NCI-H69 (cell line): Measurements from ENCODE around the gene LRRC71.
A peak's percentile ranks its signal among the peaks of the same experiment; 100 is the strongest.
"Not testable (repeated sequence)": the region's sequence is repeated elsewhere in the genome, so short reads cannot be mapped to it uniquely, and the experiment has no call there.

ENCODE experiments used
- DNase-seq: peaks from one replicate; lab custom pipeline; 2025; lab: John Stamatoyannopoulos, UW

LRRC71 gene

DNA sequence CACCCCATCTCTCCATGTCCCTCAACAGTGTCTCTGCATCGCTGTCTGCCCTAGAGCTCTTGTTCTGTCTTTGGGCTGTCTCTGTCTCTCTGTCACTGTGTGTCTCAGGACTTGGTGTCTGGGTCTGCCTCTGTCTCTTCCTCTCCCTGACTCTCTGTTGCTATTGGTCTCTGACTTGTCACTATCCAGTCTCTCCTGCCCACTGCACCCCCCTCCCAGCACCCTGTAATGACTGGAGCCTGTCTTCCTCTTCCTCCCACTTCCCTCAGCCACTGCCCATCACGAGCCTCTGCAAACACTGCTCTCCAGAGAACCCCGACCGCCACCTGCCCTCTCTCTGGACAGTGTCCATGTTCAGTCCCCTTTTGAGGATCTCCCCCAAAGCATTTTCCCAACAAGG, 14.8 kb upstream of the LRRC71 start:
- DNase-seq: no peak

- no peak for DNase-seq
Measured at GRCh38 chr1:156906206-156906906, 14.1 kb upstream of the LRRC71 start.

- DNase-seq: peak; percentile 35
Measured at GRCh38 chr1:156908541-156908940, 11.9 kb upstream of the LRRC71 start.

- DNase-seq: no peak
Measured at GRCh38 chr1:156908955-156909354, 11.5 kb upstream of the LRRC71 start.

DNA sequence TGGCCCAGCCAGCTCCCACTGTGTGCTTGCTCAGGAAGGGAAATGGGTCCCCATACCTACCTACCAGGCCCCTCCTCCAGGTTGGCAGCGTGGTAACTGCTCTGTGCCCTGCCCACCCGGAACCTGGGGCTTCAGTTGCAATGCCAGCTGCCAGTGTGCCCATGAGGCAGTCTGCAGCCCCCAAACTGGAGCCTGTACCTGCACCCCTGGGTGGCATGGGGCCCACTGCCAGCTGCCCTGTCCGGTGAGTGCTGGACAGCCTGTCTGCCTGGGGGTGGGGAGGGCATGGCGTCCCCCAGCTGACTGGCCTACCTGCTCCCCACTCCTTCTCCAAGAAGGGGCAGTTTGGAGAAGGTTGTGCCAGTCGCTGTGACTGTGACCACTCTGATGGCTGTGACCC, 10.8 kb upstream of the LRRC71 start:
- DNase-seq: no peak

DNA sequence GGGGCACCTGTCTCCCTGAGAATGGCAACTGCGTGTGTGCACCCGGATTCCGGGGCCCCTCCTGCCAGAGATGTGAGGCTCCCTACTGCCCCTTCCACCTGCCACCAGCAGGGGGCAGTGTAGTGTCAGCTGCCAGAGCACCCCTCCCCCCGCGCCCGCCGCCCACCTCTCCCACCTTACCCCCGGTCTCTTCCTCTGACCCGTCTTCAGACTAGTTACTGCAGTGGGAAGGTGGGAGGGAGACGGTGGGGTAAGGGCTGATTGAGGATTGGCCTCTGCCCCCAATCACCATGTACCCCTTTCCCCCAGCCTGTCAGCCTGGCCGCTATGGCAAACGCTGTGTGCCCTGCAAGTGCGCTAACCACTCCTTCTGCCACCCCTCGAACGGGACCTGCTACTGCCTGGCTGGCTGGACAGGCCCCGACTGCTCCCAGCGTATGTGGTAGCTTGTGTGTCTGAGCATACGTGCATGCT, 10.1 kb upstream of the LRRC71 start:
- DNase-seq: peak; percentile 74

GRCh38 chr1:156911577-156912298, 8.7 kb upstream of the LRRC71 start:
- no peak for DNase-seq

DNA sequence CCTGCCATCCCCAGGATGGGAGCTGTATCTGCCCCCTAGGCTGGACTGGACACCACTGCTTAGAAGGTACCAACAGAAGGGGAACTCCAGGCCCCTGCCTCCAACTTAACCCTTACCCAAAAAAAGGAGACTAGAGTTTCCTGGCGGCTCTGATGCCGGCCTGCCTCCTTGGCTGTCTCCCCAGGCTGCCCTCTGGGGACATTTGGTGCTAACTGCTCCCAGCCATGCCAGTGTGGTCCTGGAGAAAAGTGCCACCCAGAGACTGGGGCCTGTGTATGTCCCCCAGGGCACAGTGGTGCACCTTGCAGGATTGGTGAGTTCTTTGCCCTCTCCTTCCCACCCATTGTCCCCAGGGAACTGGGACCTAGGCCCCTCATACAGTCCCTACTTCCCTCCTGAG, 8.1 kb upstream of the LRRC71 start:
- no peak for DNase-seq

DNA sequence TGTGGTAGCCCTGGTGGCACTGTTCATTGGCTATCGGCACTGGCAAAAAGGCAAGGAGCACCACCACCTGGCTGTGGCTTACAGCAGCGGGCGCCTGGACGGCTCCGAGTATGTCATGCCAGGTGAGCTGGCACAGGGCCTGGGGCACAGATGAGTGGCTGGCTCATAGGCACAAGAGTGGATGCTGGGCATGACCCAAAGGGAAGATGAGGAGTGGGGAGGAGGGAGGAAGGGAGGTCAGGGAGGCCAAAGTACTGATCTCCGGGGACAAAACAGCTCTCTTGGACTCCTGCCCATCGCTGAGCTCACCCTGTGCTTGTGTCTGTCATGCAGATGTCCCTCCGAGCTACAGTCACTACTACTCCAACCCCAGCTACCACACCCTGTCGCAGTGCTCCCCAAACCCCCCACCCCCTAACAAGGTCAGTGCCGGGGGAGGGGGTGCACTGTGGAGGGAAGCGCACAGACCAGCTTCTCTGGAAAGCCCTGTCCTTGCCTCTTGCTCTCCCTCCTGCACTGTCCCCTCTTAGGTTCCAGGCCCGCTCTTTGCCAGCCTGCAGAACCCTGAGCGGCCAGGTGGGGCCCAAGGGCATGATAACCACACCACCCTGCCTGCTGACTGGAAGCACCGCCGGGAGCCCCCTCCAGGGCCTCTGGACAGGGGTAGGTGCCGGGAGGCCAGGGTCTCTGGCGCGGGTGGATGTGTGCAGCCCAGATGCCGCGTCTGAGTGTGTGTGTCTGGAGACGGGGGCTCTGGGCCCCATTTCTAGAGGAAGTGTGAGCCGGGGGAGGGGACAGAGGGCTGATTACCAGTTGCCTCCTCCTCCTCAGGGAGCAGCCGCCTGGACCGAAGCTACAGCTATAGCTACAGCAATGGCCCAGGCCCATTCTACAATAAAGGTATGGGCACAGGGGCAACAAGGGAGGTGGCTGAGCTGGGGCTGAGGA, 7.3 kb upstream of the LRRC71 start:
- DNase-seq: peak; percentile 37

DNA sequence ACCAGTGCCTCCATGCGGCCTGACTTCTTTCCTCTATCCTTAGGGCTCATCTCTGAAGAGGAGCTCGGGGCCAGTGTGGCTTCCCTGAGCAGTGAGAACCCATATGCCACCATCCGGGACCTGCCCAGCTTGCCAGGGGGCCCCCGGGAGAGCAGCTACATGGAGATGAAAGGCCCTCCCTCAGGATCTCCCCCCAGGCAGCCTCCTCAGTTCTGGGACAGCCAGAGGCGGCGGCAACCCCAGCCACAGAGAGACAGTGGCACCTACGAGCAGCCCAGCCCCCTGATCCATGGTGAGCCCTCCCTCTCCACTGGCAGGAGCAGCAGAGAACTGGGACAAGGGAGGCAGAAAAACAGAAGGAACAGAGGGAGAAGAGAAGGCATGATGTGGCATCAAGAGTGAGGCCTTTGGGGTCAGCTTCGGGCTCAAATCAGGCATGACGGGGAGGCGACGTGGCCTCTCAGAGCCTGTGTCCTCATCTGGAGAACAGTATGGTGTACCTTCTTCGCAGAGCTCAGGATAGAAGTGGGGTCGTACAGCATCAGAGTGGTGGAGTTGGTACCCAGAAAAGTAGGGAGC, 6.5 kb upstream of the LRRC71 start:
- DNase-seq: no peak

GRCh38 chr1:156914440-156914856, 6.0 kb upstream of the LRRC71 start:
- DNase-seq: no peak

DNA sequence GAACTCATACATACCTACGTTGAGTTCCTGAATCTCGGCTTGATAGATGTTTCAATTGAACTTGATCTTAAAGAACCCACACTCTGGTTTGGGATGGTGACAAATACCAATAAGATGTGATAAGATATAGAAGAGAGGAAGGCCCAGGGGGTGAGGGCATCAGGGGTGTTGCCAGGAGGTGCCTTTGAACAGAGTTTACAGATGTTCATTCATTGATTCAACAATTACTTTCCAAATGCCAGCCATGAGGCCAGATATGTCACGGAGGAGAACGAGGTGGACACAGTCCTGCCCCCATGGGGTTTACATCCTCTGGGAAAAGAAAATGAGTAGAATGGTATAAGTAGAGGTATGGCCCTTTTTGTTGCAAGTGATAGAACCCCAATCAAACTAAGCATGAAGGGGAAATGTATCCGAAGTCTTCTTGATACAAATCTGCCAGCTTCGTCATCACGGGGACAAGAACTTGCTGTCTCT, 659 bp downstream of the LRRC71 start:
- DNase-seq: no peak

GRCh38 chr1:156922986-156923669, 2.7 kb downstream of the LRRC71 start:
- DNase-seq: peak; percentile 83

DNA sequence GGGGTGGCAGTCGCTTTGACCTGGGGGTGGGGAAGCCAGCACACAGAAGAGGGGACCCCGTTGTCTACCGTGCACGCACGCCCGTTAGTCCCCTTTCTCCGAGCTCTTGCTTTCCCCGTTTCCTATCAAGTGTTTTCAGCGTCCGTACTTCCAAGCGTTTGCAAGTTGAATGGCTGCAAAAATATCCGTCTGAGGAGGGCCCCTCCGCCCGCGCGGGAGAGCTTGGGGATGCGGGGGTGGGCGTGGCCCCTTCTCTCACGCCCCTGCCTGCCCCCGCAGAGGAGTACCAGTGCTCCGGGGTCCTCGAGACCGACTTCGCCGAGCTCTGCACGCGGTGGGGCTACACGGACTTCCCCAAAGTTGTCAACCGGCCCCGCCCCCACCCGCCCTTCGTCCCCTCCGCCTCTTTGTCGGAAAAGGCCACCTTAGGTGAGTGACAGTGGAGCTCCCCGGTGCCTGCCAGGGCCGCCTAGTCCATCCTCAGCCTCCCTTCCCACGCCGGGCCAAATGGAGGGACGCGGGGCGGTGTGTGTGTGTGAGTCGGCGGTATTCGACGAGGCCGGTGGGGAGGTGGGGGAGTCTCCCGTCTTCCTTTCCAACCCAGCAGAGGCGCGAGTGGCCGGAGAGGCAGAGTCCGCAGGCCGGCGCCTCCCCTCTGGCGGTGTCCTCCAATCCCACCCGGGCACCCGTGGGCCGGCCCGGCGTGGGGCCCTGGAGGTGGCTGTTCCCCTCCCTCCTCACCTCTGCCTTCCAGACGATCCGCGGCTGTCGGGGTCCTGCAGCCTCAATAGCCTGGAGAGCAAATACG, 3.4 kb downstream of the LRRC71 start:
- peak; percentile 41 for DNase-seq

DNA sequence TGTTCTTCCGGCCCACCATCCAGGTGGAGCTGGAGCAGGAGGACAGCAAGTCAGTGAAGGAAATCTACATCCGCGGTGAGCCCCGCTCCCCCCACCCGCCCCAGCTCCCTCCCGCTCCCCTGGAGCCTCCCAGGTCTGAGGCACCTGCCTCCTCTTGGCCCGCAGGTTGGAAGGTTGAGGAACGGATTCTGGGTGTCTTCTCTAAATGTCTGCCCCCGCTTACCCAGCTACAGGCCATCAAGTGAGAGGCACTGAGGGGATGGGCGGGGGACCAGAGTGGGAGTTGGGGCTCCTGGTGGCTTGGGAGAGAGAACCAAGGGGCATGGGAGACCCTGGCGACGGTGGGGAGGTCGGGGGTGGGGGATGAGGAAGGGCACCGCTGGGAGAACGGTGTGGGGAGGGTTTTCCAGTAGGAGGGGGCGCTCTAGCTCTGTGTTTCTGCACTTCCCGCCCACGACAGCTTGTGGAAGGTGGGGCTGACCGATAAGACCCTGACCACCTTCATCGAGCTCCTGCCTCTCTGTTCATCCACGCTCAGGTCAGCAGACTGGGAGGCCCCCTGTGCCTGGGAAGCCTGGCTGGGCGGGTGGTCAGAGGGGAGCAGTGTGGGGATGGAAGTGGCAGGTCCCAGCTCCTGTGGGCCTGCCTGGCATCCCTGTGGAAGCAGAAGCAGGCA, 4.2 kb downstream of the LRRC71 start:
- DNase-seq: no peak

GRCh38 chr1:156925154-156926010, 5.0 kb downstream of the LRRC71 start:
- DNase-seq: no peak

GRCh38 chr1:156926175-156926574, 5.7 kb downstream of the LRRC71 start:
- peak; percentile 89 for DNase-seq

- DNase-seq: not testable (repeated sequence)
Measured at GRCh38 chr1:156926695-156927094, 6.3 kb downstream of the LRRC71 start.
